GM12878 (cell line): ENCODE data around the gene PHETA2. TPM values are rescaled to one million over a fixed set of nuclear protein-coding genes. Genes with fewer than 3 reads are reported as not detected.
A peak's percentile ranks its signal among the peaks of the same experiment; 100 is the strongest.
"Not testable (repeated sequence)": the region's sequence is repeated elsewhere in the genome, so short reads cannot be mapped to it uniquely, and the experiment has no call there.

ENCODE experiments used
- ATAC-seq: fragments of 200-7000 bp; cut with Tn5 transposase; 3 replicates; pipeline ENCODE4 v1.9.1; 2020; ENCODE audit warnings: mild to moderate bottlenecking, moderate library complexity
- BruUV-seq: library from RNA; stranded (reverse); fragments of 400-500 nt; replicated peaks from 2 replicates; lab custom pipeline; 2021; lab: Mats Ljungman, UMichigan
- CTCF ChIA-PET: fragments of 300-600 bp; sonication (Branson Sonifier 250); formaldehyde crosslinking; extraction: SDS; loops from one replicate; lab custom pipeline; 2021; ENCODE audit warnings: inconsistent platforms; lab: Yijun Ruan, JAX
- POLR2A ChIA-PET: fragments of 350-600 bp; formaldehyde crosslinking; extraction: SDS; loops from one replicate; lab custom pipeline; 2021; ENCODE audit warnings: inconsistent platforms; lab: Charles Lee
- RAD21 ChIA-PET: fragments of 300-600 bp; sonication (Branson Sonifier 250); formaldehyde crosslinking; loops from one replicate; lab custom pipeline; 2023; ENCODE audit warnings: antibody characterized with exemption; ENCODE audit not compliant: unreplicated experiment; lab: Charles Lee
- SMC1A ChIA-PET: fragments of 300-600 bp; sonication (Branson Sonifier 250); formaldehyde crosslinking; loops from one replicate; lab custom pipeline; 2023; ENCODE audit not compliant: unreplicated experiment, uncharacterized antibody; lab: Charles Lee
- DNase-seq: peaks from one replicate; pipeline ENCODE4 v3.0.0-alpha.2; 2011; ENCODE audit warnings: low read depth, low spot score
- FAIRE-seq: peaks from 3 replicates; lab custom pipeline; 2011; peaks lifted over from hg19 to GRCh38; lab: Jason Lieb, UNC
- H2AFZ ChIP-seq: 2 replicates; pipeline ENCODE4 v1.6.0; 2011; ENCODE audit warnings: low read depth, low read length, control low read depth; ENCODE audit not compliant: control insufficient read depth
- H3K27ac ChIP-seq: 2 replicates; pipeline ENCODE4 v1.5.1; 2011; ENCODE audit warnings: control low read depth; ENCODE audit not compliant: control insufficient read depth, insufficient read depth
- H3K27me3 ChIP-seq, 2 experiments: replicated peaks in 1 of 2; 2 replicates each; pipeline versions ENCODE4 v1.6.0 to v1.6.1; 2011; ENCODE audit warnings: low read length in 1 of 2; ENCODE audit not compliant: control insufficient read depth in 2 of 2, insufficient read depth in 2 of 2
- H3K36me3 ChIP-seq, 2 experiments: 2 replicates each; pipeline ENCODE4 v1.5.1; 2011; ENCODE audit warnings: low read length in 1 of 2; ENCODE audit not compliant: control insufficient read depth in 2 of 2, insufficient read depth in 2 of 2
- H3K4me1 ChIP-seq: 2 replicates; pipeline ENCODE4 v1.6.1; 2011; ENCODE audit warnings: mild to moderate bottlenecking, low read length, moderate library complexity, mixed read lengths; ENCODE audit not compliant: control insufficient read depth, insufficient read depth
- H3K4me2 ChIP-seq: 2 replicates; pipeline ENCODE4 v1.6.0; 2011; ENCODE audit warnings: control low read depth; ENCODE audit not compliant: control insufficient read depth, insufficient read depth
- H3K4me3 ChIP-seq: fragments of 200-600 bp; sonication (generic); 2 replicates; pipeline ENCODE4 v1.5.1; 2016
- H3K79me2 ChIP-seq: 2 replicates; pipeline ENCODE4 v1.6.0; 2011; ENCODE audit warnings: low read length; ENCODE audit not compliant: control insufficient read depth, insufficient read depth
- H3K9ac ChIP-seq: 2 replicates; pipeline ENCODE4 v1.8.0; 2011; ENCODE audit warnings: low read length, control low read depth, mixed read lengths; ENCODE audit not compliant: control insufficient read depth, insufficient read depth
- H3K9me3 ChIP-seq: replicated peaks from 3 replicates; pipeline ENCODE4 v1.5.1; 2011; ENCODE audit warnings: mild to moderate bottlenecking, low read length; ENCODE audit not compliant: control insufficient read depth, insufficient read depth
- H4K20me1 ChIP-seq: 2 replicates; pipeline ENCODE4 v1.6.0; 2011; ENCODE audit not compliant: control insufficient read depth, insufficient read depth
- HDAC2 ChIP-seq: fragments of 200-600 bp; sonication (generic); IDR thresholded peaks from 2 replicates; pipeline ENCODE4 v1.6.1; 2017
- HDAC6 ChIP-seq: fragments of 200-600 bp; sonication (generic); IDR thresholded peaks from one replicate; pipeline ENCODE4 v1.8.0; 2017; ENCODE audit warnings: antibody characterized with exemption; ENCODE audit not compliant: unreplicated experiment
- NR2C2 ChIP-seq: IDR thresholded peaks from 2 replicates; pipeline ENCODE4 v1.6.1; 2011; ENCODE audit warnings: borderline replicate concordance, low read depth; ENCODE audit not compliant: control insufficient read depth, insufficient read length
- RAD21 ChIP-seq: IDR thresholded peaks from 2 replicates; pipeline ENCODE4 v1.6.1; 2011; ENCODE audit warnings: mild to moderate bottlenecking, low read depth, low read length, moderate library complexity; ENCODE audit not compliant: insufficient read depth
- RELA ChIP-seq: fragments of 450-650 bp; IDR thresholded peaks from 2 replicates; pipeline ENCODE4 v1.8.0; 2014; ENCODE audit warnings: borderline replicate concordance; ENCODE audit not compliant: partially characterized antibody
- SMAD5 ChIP-seq: IDR thresholded peaks from 2 replicates; pipeline ENCODE4 v1.6.1; 2016; ENCODE audit warnings: antibody characterized with exemption, low read depth
- SMC3 ChIP-seq: IDR thresholded peaks from 2 replicates; pipeline ENCODE4 v1.6.1; 2011; ENCODE audit warnings: low read length, improper control_type of control experiment, borderline replicate concordance
- SPI1 ChIP-seq: IDR thresholded peaks from 2 replicates; pipeline ENCODE4 v1.6.1; 2011; ENCODE audit warnings: low read depth, mild to moderate bottlenecking, low read length, moderate library complexity, borderline replicate concordance; ENCODE audit not compliant: insufficient read depth
- WGBS: methylation state at CpG from one replicate; pipeline ENCODE4 v1.1.6; 2016; ENCODE audit warnings: low lambda C conversion rate; ENCODE audit not compliant: insufficient replicate concordance, insufficient coverage; ENCODE audit errors: missing lambda C conversion rate; 5-methylcytosine and 5-hydroxymethylcytosine counted together
- in situ Hi-C: fragments of 300-500 bp; cut with MboI; formaldehyde crosslinking; loops from 9 replicates; pipeline ENCODE4 v1.14.3; 2018; ENCODE audit warnings: mixed read lengths
- intact Hi-C: fragments of 100-400 bp; cut with micrococcal nuclease; formaldehyde crosslinking; loops from one replicate; pipeline ENCODE4 v1.14.2; 2022; ENCODE audit not compliant: unreplicated experiment
- polyA plus RNA-seq, 11 experiments: library from polyadenylated mRNA; depleted of rRNA in 4 of 11; unstranded in 6 of 11; stranded (reverse) in 5 of 11; fragments of >200 nt; fragmentation: Nextera tagmentation in 4 of 11; fragmentation: Illumina TruSeq in 1 of 11; extraction: Ambion mirVana in 4 of 11; extraction: Trizol in 1 of 11; gene quantifications; 1 replicate in 1 of 11; 2 replicates in 10 of 11; pipeline versions ENCODE4 v1.2.1 to v1.2.3, GENCODE V29; 2011 to 2016; ENCODE audit warnings: inconsistent platforms in 2 of 11, missing spikeins in 2 of 11, low read depth in 1 of 11
- total RNA-seq, 4 experiments: library from RNA; depleted of rRNA in 3 of 4; stranded (reverse); fragments of >200 nt in 3 of 4; fragmentation: Illumina TruSeq in 1 of 4; extraction: Trizol in 1 of 4; gene quantifications; 2 replicates each; pipeline versions ENCODE4 v1.2.1 to v1.2.3, GENCODE V29; 2013 to 2021
- TF ChIP-seq, protein P1 (sequence below), 3 experiments: IDR thresholded peaks in 2 of 3; conservative IDR thresholded peaks in 1 of 3; 2 replicates each; pipeline ENCODE4 v1.5.1; 2011; ENCODE audit warnings: low read depth in 3 of 3, low read length in 3 of 3, mild to moderate bottlenecking in 3 of 3, control low read depth in 2 of 3, moderate library complexity in 2 of 3, inconsistent platforms in 1 of 3, mixed read lengths in 1 of 3; ENCODE audit not compliant: control insufficient read depth in 2 of 3, insufficient read depth in 1 of 3; ENCODE audit errors: extremely low read depth in 1 of 3

The PHETA2 gene
- total and polyA plus RNA-seq, 10 of the 15 experiments (the other 5 are each of a cell fraction or from before 2014, with no cell fraction given) = 0.03 to 3.2 (median 1.7) TPM

DNA sequence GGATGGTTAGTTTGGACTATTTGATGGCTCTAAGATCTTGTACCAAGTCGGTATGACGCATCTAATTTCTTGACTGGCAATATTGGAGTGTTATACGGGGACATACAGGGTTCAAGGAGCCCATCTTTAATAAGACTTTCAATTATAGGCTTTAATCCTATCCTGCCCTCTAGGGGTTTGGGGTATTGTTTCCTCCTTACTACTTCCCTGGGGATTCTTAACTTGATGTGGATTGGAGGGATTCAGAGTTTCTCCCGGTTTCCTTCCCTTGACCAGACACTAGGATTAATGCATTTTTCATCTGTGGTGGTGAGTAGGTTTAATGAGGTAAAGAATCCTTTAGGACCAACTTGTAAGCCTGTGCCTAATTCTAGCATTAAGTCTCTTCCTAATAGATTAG lies 37.8 kb downstream of the PHETA2 start:
- no peak overlapping the region for H3K27ac ChIP-seq
- POLR2A ChIA-PET = no interaction called here
- H3K36me3 ChIP-seq = no peaks in the 10 kb centered on the region
- TF ChIP-seq HDAC6 = no peak
- TF ChIP-seq RELA = no peak
- no peak for TF ChIP-seq HDAC2
- no peak for TF ChIP-seq SMAD5
- TF ChIP-seq SPI1 = no peak
- no peak for TF ChIP-seq NR2C2
- SMC1A ChIA-PET = interaction anchor here (1.0 to 4.7 kb wide), 8 partner anchors 21 to 415 kb away, joined by 3 to 33 read pairs (median 4); partner anchors contain the start of gene NDUFA6
- no peak overlapping the region for H3K9ac ChIP-seq
- intact Hi-C loops = loop anchor here (5.0 kb wide), 1 partner anchor 159 kb away; the partner anchor contains the start of gene SMIM45
- no peak for FAIRE-seq
- BruUV-seq = no TSS peak
- H4K20me1 ChIP-seq = no peaks in the 10 kb centered on the region
- RAD21 ChIA-PET = interaction anchor here (1.7 to 3.7 kb wide), 2 partner anchors 21 to 144 kb away, joined by 9 to 25 read pairs; partner anchors contain the start of gene NDUFA6
- H3K27me3 ChIP-seq = no peaks in the 10 kb centered on the region
- no peak overlapping the region for H3K4me2 ChIP-seq
- no peak for DNase-seq
- 98% methylated on average over 4 of the region's 4 CpGs for WGBS
- ATAC-seq = no peak
- in situ Hi-C loops = no loop called here
- no peak overlapping the region for H3K4me3 ChIP-seq
- peaks cover 11% of the 10 kb centered on the region; the same call in 2 of the 3 replicates for H3K9me3 ChIP-seq
- H2AFZ ChIP-seq = no peak overlapping the region
- no peaks in the 10 kb centered on the region for H3K4me1 ChIP-seq
- CTCF ChIA-PET = interaction anchor here (1.3 to 4.9 kb wide), 7 partner anchors 11 to 153 kb away, joined by 4 to 57 read pairs (median 5); partner anchors contain the start of genes NDUFA6 and SEPTIN3
- no peaks in the 10 kb centered on the region for H3K79me2 ChIP-seq

DNA sequence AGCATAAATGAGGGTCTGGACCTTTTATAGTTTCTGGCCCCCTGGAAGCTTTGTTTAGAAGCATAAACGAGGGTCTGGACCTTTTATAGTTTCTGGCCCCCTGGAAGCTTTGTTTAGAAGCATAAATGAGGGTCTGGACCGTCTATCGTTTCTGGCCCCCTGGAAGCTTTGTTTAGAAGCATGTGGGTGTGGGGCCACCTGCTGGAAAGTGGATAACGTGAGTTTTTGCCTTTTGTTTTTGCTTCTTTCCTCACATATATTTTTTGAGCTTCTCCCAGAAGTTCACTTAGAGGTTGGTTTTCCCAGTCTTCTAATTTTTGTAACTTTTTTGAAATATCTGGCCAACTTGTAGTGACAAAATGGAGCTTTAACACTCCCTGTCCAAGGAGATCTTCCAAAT lies 38.7 kb downstream of the PHETA2 start:
- ChIA-PET RAD21 (interaction anchor here (0.7 to 3.7 kb wide), 9 partner anchors 9 to 324 kb away, joined by 3 to 25 read pairs (median 4); partner anchors contain the start of gene NDUFA6), SMC1A (interaction anchor here (0.7 to 4.7 kb wide), 14 partner anchors 9 to 416 kb away, joined by 3 to 33 read pairs (median 4); partner anchors contain the start of genes MEI1 and NDUFA6), CTCF (interaction anchor here (0.7 to 4.9 kb wide), 18 partner anchors 10 to 331 kb away, joined by 3 to 57 read pairs (median 4); partner anchors contain the start of genes NDUFA6, SEPTIN3 and WBP2NL), POLR2A (interaction anchor here (0.7 kb wide), 1 partner anchor 156 kb away, joined by 3 read pairs; no protein-coding TSS in a partner anchor)
- H3K27me3 ChIP-seq, H3K9ac ChIP-seq, in situ Hi-C loops, H4K20me1 ChIP-seq, ATAC-seq, H3K4me1 ChIP-seq, H3K4me3 ChIP-seq, FAIRE-seq, H2AFZ ChIP-seq, H3K36me3 ChIP-seq, H3K79me2 ChIP-seq, H3K27ac ChIP-seq, BruUV-seq, DNase-seq, H3K4me2 ChIP-seq: not testable (repeated sequence)
- intact Hi-C loops = loop anchor here (5.0 kb wide), 1 partner anchor 160 kb away; the partner anchor contains the start of gene SMIM45
- WGBS = 33% methylated on average over 4 of the region's 4 CpGs
- TF ChIP-seq SMC3 = peak; percentile 21; the same call in 1 of the 2 replicates
- peak; percentile 52 for TF ChIP-seq RAD21
- TF ChIP-seq, protein P1, sequence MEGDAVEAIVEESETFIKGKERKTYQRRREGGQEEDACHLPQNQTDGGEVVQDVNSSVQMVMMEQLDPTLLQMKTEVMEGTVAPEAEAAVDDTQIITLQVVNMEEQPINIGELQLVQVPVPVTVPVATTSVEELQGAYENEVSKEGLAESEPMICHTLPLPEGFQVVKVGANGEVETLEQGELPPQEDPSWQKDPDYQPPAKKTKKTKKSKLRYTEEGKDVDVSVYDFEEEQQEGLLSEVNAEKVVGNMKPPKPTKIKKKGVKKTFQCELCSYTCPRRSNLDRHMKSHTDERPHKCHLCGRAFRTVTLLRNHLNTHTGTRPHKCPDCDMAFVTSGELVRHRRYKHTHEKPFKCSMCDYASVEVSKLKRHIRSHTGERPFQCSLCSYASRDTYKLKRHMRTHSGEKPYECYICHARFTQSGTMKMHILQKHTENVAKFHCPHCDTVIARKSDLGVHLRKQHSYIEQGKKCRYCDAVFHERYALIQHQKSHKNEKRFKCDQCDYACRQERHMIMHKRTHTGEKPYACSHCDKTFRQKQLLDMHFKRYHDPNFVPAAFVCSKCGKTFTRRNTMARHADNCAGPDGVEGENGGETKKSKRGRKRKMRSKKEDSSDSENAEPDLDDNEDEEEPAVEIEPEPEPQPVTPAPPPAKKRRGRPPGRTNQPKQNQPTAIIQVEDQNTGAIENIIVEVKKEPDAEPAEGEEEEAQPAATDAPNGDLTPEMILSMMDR (IDR thresholded peaks at IDR 0.05 in 2 of 3, conservative IDR thresholded peaks at IDR 0.05 in 1 of 3; ENCODE audit: control insufficient read depth in 2 of 3, extremely low read depth in 1 of 3, insufficient read depth in 1 of 3, low read depth in 3 of 3, low read length in 3 of 3) = peak in 2 of 3 experiments; percentile 24 to 39; a peak in 4 of 6 replicates
- peaks cover 11% of the 10 kb centered on the region; the same call in 2 of the 3 replicates for H3K9me3 ChIP-seq
